ENCODE measurements around the gene HOXD10.

HOXD10 gene

DNA sequence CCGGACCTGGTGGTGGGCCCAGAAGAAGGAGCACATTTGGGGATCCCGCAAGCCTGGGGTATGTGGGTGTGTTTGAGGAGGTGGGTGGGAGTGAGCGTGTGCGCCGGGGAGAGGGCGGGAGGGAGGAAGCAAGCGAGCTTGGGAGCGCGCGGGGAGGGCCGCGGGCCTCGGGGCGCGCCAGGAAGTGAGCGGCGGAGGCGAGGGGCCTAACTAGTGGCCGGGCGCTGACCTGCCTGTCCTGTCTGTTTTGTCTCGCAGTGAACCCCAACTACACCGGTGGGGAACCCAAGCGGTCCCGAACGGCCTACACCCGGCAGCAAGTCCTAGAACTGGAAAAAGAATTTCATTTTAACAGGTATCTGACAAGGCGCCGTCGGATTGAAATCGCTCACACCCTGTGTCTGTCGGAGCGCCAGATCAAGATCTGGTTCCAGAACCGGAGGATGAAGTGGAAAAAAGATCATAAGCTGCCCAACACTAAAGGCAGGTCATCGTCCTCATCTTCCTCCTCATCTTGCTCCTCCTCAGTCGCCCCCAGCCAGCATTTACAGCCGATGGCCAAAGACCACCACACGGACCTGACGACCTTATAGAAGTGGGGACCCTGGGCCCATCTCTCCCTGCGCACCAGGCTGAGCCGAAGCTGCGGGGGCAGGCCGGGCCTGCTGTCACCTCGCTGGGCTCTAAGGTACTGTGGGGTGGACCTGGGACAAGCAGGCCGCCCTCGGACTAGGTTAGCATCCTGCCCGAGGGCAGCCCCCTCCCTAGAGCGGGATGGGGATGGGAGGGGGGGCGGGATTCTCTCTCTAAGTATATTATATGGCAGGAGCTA lies 36.0 kb downstream of the HOXD10 start:
- no peak for DNase-seq

DNA sequence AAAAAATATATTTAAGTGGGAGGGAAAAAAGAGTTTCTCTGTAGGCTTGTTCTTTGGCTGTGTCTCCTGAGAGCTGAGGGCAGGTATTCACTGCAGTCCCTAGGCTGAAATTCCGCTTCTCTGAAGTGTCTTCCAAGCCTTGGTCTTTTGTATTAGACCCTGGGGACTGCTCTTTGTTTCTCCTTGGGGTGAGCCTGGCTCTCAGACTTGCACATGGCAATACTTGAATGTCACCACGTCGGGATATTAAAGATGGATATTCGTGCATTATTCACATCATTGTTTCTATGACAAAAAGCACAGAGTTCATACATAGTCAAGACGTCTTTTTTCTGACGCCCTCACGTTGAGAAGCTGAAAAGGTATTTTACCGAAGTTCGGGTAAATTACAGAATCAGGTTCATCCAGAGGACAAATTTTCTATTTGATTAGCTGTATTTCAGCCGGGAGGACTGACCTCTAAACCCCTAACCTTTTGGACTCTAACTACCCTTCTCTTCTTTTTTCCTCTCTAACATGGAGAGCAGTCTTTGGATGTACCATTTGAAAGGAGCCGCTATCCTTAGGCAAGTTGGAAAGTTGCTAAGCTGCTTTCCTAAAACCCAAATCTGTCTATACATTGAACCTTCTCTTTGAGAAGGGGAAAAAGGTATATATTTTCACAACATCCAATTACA lies 38.1 kb downstream of the HOXD10 start:
- DNase-seq = no peak

DNA sequence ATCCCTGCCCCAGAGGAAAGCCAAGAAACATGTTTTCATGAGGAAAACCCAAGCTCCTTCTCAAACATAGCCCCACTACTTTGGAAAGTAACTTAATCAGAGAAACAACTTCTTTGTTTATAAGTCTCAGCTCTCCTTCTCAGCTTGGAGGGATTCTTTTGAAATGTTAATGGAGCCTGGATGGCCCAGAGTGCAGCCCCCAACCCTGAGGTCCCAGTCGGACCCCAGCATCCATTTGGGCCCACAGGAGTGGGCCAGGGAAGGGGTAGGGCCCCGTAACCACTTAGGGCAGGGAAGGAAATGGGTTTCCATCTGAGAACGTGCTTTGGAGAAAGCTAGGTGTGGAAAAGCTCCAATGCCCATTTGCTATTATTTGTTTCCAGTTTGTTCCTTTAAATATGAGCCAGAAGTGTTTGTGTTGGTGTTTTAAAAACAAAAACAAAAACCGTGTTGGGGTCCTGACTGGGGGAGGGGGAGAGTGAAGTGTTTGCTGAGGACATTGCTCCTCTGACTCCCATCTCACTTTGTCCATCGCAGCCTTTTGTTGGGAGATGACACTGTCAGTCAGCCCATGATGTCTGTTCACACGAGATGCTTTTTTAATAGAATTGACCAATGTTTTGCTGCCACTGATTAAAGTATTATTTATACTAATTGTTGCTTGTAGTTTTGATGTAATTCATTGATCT lies 38.9 kb downstream of the HOXD10 start:
- no peak for DNase-seq

DNA sequence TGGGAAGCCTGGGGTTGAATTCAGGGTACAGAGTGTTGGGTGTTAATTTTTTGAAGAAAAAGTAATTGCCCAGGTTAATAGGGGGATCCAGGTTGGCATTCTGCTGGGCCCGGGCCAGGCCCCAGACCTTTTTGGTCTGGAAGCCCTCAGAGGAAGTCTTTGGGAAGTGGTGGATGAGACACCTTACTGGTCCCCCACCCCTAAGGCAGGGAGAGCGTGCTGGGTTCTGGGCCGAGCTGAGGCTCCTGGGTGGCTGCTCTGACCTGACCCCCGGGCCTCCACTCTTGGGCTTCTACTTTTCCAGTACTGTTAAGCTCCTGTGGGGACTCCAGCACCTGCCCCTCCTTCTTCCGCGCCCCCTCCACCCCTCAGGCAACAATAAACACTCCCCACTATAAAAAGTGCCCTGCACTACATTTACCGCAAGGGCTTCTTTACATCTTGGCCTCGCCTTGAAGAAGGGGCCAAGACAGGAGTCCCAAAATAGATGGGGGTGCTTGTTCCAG lies 39.8 kb downstream of the HOXD10 start:
- DNase-seq = no peak

DNA sequence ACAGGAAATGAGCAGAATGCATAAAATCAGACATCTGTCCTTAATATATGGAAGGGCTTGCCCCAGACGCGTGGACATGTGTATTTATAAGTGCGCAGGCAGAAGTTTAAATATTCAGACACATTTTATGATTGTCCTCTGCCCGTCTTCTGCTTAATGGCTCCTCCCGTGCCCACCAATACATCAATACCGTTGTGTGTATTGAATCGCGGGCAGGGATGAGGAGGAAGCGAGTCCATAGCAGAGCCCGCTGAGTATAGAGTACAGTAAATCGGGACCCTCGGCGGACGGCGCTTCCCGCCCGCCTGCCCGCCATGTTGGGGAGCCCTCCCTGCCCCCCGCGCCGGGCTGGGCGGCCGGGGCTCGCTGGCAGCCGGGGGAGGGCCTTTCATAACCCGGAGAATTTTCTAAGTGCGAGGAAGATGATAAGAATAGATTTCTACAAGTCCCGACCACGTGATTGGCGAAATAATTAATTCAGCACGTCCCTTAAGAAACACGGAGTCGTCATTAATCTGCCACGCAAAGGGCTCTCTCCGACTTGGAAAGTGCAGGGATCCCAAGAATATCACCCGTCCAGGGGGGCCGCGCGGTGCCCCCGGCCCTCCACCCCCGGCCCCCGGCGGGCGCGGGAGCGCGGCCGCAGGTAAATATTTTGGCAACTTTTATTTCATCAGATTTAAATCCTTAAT lies 40.4 kb downstream of the HOXD10 start, which contains the start of gene HOXD3:
Gene HOXD3 (plus strand): TSS at position 501 of the 692 bp plus-strand sequence. CDS start 11,808 bp downstream, outside the sequence.
- no peak for DNase-seq

DNA sequence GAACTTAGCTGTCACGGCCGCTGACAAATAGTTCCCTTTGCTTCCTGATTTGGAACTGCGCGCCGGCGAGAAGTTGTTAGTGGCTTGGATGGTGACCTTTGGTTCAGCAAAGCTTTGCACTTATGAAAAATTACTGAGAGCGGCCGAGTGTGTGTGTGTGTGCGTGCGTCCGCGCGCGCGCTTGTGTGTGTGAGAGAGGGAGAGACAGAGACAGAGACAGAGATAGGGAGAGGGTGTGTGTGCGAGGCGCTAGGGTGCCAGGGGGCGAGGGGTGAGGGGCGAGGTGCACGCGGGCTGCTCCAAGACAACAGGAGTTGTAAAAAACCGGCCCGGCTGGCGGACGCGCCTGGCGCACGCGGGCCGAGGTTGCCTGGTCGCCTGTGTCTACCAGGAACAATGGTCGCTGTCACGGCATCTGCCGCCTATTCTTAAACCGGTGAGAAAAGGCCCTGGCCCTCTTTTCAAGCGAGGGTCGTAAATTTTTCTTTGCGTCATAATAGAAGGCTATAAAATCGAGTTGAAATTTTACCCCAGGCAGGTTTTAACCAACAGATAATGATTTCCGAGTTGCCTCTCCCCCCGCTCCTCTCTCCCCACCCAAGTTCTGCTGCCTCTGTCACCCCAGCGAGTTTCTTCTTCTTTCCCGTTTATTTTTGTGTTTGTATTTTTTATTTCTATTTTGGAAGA lies 41.1 kb downstream of the HOXD10 start:
- no peak for DNase-seq

DNA sequence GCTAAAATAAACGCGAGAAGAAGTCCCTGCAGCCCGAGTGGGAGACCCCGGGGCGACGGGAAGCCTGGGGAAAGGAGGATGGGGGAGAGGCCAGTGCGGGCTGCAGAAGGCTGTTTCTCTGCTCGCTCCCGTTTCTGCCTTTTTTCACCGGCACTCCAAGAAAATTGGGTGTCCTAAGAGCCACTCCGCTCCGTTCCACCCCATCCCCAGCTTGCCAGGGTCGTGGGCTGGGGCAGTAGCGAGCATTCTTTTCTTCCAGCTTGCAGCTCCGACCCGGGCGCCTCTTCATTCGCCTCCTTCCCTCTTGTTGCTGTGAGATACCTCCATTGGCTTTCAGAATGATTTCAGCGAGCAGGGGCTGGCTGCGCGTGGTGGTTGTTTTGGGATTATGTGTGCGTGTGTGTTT lies 41.6 kb downstream of the HOXD10 start:
- no peak for DNase-seq

DNA sequence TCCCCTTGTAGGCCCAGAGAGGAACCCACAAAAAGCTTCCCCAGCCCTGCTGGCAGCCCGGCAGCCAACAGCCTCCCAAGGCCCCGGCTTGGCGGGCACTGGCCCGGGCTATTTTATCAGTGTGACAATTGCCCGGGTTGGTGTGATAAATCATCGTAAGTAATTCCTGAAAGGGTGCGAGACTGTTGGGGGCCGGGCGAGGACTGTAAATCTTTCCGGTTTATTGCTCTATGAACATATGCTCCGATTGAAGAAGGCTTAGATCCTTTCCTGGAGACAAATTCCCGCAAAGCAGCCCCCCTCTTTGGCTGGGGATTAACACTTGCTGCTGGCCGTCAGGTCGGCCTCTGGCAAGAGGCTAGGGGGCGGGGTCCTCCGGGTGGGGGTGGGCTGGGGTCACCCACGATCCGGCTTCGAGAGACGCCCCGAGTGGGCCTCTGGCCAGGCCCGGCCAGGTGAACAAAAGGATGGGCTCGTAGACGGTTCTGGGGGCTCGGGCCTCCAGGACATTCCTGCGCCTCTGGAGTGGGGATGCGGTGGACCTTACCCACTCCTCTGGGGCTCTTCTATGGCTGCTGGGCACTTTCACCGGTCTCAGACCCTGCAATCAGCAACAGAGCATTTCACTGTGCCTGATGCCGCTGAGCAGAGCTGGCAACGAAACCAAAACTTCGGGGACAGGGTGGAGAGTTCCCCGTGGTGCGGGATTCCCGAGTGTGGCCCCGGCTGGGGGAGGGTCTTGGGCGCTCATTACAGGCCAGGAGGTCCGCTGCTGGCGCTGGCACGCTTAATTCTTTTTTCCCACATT lies 42.5 kb downstream of the HOXD10 start:
- DNase-seq = no peak

DNA sequence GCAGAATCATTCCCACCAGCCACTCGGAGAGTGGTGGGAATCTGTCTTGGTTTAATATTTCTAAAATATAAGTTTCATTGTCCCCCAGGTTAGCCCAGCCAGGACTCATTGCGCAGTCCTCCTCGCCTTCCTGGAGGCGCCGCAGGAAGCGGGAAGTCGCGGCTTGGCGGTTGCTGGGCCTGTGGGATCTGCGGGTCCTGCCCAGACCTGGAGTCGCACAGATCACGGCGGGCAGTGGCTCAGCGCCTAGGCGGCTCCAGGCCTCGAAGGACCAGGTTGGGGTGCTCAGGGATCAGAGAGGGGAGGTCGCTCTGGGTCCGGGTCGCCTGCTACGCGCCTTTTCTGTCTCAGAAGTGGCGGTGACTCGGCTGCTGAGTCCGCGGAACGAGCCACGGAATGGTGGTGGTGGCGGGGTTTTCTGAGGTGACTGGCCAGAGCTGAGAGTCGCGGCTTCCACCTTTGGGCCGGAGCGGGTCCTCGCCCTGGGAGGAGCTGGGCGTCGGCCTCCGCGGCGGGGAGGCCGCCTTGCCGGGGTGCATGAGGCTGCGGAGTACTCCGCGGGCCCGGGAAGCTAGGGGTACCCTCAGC lies 43.2 kb downstream of the HOXD10 start:
- no peak for DNase-seq

DNA sequence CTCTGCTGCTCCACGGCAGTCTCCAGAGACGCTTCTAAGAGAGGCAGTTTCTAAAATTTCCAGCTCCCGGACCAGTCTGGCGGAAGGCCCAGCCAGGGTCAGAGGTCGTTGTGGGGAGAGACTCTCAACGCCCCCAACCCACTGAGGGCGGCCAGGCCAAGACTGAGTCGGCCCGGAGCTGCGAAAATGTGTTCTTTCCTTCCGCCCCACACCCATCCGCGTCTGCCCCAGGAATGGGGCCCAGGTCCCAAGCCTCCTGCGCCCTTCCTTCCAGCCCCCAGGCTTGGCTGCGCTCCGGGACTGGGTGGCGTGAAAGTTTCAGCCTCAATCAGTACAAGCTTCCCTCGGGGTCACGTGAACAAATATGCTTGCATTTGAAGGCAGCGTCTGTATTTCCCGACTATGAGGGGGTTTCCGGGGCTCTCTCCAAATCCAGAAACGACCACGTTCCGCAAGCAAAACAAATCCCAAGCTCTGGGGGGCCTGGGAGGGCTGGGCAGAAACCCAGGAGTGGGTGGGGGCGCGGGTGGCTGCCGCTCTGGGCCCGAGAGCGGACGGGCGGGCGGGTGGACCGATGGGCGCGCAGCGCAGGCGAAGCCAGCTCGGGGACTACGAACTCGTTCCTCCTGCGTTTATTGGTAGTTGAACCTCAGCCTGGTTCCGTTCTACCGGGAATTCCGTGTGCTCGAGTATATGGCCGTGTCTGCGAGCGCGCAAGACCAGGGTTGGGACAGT lies 43.8 kb downstream of the HOXD10 start:
- DNase-seq = no peak

DNA sequence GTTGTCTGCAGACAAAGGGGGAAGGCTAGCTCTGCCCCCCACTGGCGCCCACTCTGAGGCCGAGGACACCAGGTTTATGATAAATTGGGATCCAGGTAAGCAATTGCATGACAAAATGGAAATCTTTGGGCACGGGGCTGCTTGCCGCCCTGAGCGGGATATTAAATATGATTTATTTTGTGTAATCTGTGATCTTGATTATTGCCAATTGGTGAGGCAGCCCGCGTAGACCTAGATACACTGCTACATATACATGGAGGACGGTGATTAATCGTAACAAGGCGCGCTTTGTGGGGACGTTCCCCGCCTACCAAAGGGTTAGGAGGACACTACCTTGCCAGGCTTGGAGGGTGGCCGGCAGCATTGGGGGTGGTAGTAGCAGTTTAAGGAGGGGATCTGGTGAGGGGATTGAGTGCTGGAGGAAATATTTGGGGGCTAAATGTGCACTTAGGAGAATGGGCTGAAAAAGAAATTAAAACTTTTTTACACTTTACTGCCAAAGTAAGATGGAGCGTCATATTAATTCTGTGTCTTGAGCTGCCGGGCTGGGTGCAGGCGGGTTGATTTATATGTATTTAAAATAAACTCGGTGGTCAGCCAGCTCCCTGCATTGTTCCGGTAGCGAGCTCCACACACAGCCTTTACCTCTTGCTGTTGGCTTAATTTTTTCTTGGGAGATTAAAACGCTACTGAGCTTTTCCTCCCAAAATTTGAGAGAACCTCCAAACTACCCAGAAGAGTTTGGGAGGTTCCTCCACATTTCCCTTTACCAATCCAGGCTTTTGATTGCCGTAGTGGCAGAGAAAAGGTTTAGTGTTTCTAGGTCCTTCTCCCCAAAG lies 44.6 kb downstream of the HOXD10 start:
- no peak for DNase-seq

DNA sequence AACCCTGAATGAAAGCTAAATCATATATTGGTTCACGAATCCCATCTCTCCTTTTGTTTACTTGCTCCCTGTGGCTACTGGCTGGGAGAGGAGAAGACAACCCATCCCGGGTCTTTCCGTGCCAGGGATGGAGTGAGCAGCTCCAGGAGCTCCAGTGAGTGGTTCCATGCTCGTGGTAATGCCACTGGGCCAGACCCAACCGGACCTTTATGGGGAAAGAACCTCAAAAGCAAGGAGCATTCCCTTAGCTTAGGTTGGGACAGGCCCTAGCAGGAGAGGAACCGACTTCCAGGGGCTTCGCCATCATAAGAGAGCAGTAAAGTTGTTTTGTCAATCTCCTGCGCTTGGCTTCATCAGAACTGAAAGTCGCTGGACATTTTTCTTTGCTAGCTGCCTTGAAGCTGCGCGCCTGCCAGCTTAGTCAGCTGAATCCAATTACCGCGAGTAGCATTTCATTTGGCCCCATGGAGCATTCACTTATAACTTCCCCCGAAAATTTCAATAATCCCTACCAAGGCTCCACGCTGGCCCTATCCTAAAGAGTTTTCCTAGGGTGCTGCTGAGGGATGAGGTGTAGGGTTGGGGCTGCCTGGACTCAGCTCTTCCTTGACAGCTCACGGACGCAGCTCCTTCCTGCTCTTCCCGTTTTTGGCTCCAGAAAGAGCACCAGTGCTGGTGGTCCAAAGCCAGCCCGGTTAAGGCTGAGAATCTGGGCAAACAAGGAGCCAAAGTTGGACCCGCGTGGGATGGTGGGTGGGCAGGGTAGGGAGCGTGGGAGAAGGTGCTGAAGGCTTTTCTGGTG lies 45.4 kb downstream of the HOXD10 start:
- no peak for DNase-seq

DNA sequence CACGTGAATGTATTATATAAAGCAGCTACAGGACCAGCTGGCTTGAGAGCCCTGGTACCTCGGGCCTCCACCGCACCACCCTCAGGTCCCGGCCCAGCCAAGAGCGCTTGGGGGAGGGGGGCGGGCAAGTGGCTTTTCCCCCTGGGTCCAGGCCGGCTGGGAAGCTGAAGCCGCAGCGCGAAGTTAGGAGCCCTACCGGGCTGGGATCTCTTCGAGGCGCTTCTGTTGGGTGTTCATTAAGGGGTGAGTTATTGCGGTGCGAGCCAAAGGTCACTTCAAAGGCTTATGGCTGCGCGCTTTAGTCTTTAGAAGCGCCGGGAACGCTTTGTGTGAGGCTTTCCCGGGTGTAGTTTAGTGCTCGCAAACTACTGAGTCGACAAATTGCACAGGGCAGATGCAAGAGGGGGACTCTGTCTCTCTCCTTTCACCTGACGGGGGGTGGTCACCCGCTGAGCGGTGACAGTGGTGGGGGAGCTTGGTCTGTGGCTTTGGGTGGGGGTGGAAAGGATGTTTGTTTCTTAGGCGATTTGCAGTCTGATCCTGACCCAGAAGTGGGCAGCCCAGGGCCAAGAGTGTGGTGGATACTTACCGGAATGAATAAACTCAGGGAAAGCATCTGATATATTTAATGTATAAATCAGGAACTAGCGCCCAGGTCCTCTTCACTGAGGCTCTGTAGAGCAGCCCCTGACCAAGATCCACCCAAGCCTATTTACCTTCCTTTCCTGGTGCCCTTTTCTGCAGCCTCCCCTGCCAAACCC lies 46.5 kb downstream of the HOXD10 start:
- no peak for DNase-seq

DNA sequence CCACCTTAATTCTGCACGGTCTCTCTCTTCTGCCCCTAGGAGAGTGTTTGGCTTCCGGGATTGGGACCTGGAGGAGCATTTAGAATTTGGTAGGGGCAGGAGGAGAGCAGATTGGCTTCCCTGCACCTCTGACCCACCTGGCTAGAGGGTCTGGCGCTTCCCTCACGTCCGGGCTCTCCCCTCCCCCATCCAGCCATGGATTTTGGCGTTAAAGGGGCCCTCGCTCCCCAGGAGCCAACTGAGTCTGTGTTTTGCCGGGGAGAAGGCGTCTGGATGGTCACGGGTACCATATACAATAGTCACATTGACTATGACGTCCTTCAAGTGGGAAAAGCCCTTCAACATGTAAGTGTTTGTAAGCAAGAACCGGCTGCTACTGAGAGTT lies 47.1 kb downstream of the HOXD10 start:
- DNase-seq = no peak

DNA sequence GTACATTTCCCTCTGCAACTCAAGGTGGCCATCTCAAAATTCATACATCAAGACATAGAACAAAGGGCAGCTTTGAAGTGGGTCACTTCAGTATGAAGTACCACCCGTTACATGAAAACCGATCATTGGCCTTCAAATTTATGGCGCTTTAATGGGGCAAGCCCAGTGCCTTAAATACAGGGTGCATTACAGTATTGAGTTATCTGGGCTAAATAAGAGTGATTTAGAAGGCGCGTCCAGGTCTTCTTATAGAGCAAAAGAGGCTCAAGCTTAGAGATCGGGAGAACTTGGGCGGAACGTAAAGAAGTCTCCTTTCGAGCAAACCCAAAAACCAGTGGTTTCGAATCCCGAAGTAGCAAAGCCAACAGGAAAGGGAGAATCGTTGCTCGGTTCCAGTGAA lies 47.6 kb downstream of the HOXD10 start:
- no peak for DNase-seq

DNA sequence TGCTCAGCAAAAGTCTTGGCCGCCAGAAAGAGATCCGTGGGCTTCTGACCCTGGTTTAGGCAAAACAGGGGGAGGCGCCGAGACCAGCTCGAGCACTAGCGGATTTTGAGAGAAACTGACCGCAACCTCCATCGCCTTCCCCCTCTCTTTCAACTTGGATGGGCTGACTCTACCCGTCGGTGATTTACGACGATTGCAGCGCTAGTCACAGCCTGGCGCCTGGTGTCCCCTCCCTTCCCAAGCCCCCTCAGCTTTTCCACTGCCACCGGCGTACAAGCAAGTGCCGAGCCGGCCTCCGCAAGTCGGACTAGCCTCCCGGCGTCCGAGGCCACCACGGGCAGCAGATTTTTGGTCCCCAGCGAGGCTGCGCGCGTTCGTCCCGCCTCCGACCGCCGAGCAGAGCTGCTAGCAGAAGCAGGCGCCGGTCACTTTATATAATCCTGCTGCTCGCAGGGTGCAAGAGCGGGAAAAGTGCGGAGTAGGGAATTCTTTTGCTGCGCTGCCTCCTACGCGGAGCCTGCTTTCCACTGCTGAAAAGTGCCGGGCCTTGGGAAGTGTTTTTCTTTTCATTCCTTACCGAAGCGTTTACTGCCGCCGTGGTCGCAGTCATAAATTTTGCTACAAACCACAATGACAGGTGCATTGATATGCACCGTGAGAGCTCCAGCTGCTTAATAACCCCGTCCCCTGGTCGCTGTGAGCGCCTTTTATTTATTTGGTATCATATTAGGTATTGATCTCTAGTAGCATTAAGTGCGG lies 48.2 kb downstream of the HOXD10 start:
- DNase-seq = no peak

Measured in stimulated activated CD4-positive, alpha-beta T cell treated with anti-CD3 and anti-CD28 coated beads, Interleukin-4, amount 100 ng/mL, for 4 hours (primary cell).